Measurements from ENCODE around the gene NUP214. TPM values are rescaled to one million over a fixed set of nuclear protein-coding genes. Genes with fewer than 3 reads are reported as not detected.
"Not testable (repeated sequence)": the region's sequence is repeated elsewhere in the genome, so short reads cannot be mapped to it uniquely, and the experiment has no call there.

The NUP214 gene
- polyA plus RNA-seq, 1 donor from 2014 or later: 15.0 TPM

GRCh38 chr9:131270171-131271015 is 145.0 kb downstream of the NUP214 start:
- Histone ChIP-seq H3K27ac (ENCODE audit: low read length) (no peak overlapping the region), H4K20me1 (ENCODE audit: insufficient read depth) (no peaks in the 10 kb centered on the region), H2AFZ (ENCODE audit: low read depth, low read length) (no peak overlapping the region), H3F3A (ENCODE audit: insufficient read depth, low read length, poor library complexity, severe bottlenecking) (no peaks in the 10 kb centered on the region), H3K9me3 (ENCODE audit: low read length) (no peaks in the 10 kb centered on the region), H3K79me2 (replicated peaks; ENCODE audit: insufficient read depth, low read length) (no peaks in the 10 kb centered on the region), H3K9ac (ENCODE audit: low read length) (no peak overlapping the region), H3K27me3 (ENCODE audit: insufficient read depth, low read depth, low read length) (peaks cover 14% of the 10 kb centered on the region), H3K4me2 (ENCODE audit: low read length) (no peak overlapping the region), H3K4me3 (ENCODE audit: low read length) (no peak overlapping the region), H3K36me3 (ENCODE audit: insufficient read depth, low read length) (no peaks in the 10 kb centered on the region), H3K9me2 (ENCODE audit: insufficient read depth, low read length) (no peaks in the 10 kb centered on the region)
- TF ChIP-seq SMC3 (conservative IDR thresholded peaks at IDR 0.05; ENCODE audit: poor library complexity) (no peak), EZH2 (IDR thresholded peaks at IDR 0.05; ENCODE audit: borderline replicate concordance, insufficient read depth, low read length, poor library complexity, severe bottlenecking) (no peak), TAF1 (IDR thresholded peaks at IDR 0.05; ENCODE audit: low read depth) (no peak), POLR2AphosphoS5 (IDR thresholded peaks at IDR 0.05) (no peak), RAD21 (conservative IDR thresholded peaks at IDR 0.05) (no peak), CTCF (IDR thresholded peaks at IDR 0.05; ENCODE audit: poor library complexity, severe bottlenecking) (no peak)

- peaks cover 19% of the 10 kb centered on the region for H3K27me3 ChIP-seq (ENCODE audit: insufficient read depth, low read depth, low read length)
- not testable (repeated sequence) for H3K36me3 ChIP-seq (ENCODE audit: insufficient read depth, low read length); H3K27ac ChIP-seq (ENCODE audit: low read length); H3K9me3 ChIP-seq (ENCODE audit: low read length); H3K4me2 ChIP-seq (ENCODE audit: low read length); H2AFZ ChIP-seq (ENCODE audit: low read depth, low read length); H3K79me2 ChIP-seq (replicated peaks; ENCODE audit: insufficient read depth, low read length); H3K9me2 ChIP-seq (ENCODE audit: insufficient read depth, low read length); H3F3A ChIP-seq (ENCODE audit: insufficient read depth, low read length, poor library complexity, severe bottlenecking); H3K9ac ChIP-seq (ENCODE audit: low read length); H4K20me1 ChIP-seq (ENCODE audit: insufficient read depth); H3K4me3 ChIP-seq (ENCODE audit: low read length)
These were observed 145.6 kb downstream of the NUP214 start for GRCh38 chr9:131271016-131271273.

GRCh38 chr9:131271506-131271931 is 146.1 kb downstream of the NUP214 start:
- no peaks in the 10 kb centered on the region for H3K9me3 ChIP-seq (ENCODE audit: low read length)
- no peaks in the 10 kb centered on the region for H3K36me3 ChIP-seq (ENCODE audit: insufficient read depth, low read length)
- H3K9me2 ChIP-seq (ENCODE audit: insufficient read depth, low read length): no peaks in the 10 kb centered on the region
- no peak overlapping the region for H3K4me2 ChIP-seq (ENCODE audit: low read length)
- no peak overlapping the region for H3K9ac ChIP-seq (ENCODE audit: low read length)
- TF ChIP-seq POLR2AphosphoS5 (IDR thresholded peaks at IDR 0.05) (no peak), REST (IDR thresholded peaks at IDR 0.05; ENCODE audit: borderline replicate concordance) (no peak), EP300 (conservative IDR thresholded peaks at IDR 0.05; ENCODE audit: poor library complexity, severe bottlenecking) (no peak), RAD21 (conservative IDR thresholded peaks at IDR 0.05) (no peak), TAF1 (IDR thresholded peaks at IDR 0.05; ENCODE audit: low read depth) (no peak)
- no peak overlapping the region for H3K4me3 ChIP-seq (ENCODE audit: low read length)
- H2AFZ ChIP-seq (ENCODE audit: low read depth, low read length): no peak overlapping the region
- H3K27ac ChIP-seq (ENCODE audit: low read length): no peak overlapping the region
- no peaks in the 10 kb centered on the region for H4K20me1 ChIP-seq (ENCODE audit: insufficient read depth)
- H3K79me2 ChIP-seq (replicated peaks; ENCODE audit: insufficient read depth, low read length): no peaks in the 10 kb centered on the region
- H3K27me3 ChIP-seq (ENCODE audit: insufficient read depth, low read depth, low read length): peaks cover 25% of the 10 kb centered on the region
- no peaks in the 10 kb centered on the region for H3F3A ChIP-seq (ENCODE audit: insufficient read depth, low read length, poor library complexity, severe bottlenecking)
